ENCODE measurements around the gene PML. TPM values are rescaled to one million over a fixed set of nuclear protein-coding genes. Genes with fewer than 3 reads are reported as not detected.

The PML gene
- total RNA-seq, 1 experiment from 2014 or later, result 47.7 TPM

DNA sequence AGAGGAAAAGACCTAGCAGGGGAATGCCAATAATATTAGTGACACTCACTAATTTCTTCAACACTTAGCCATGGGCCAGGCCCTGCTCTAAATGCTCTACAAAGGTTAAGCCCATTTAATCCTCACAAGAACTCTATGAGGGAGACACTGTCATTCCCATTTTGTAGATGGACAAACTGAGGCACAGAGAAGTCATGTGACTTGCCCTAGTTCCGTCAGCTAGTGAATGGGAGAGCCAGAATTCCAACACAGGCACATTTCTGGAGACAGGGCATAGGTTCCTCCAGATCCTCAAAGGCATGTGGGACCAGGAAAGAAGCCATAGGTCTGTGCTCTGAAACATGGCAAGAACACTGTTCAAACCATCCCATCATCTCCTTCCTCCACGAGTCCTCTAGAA, 36.7 kb upstream of the PML start:
- Mint-ChIP-seq H3K4me3 (no peak overlapping the region), H3K4me1 (no peaks in the 10 kb centered on the region), H3K36me3 (no peaks in the 10 kb centered on the region), H3K27me3 (ENCODE audit: low read depth) (no peaks in the 10 kb centered on the region; the same call in 1 of the 2 replicates), H3K27ac (no peak overlapping the region), H3K9me3 (no peaks in the 10 kb centered on the region)
- ATAC-seq (no peak), DNase-seq (ENCODE audit: low spot score) (no peak)
- TF ChIP-seq TEAD1 (CRISPR knock-in tag; IDR thresholded peaks at IDR 0.05) (no peak), NFYB (CRISPR knock-in tag; conservative IDR thresholded peaks at IDR 0.05; ENCODE audit: low read depth) (no peak), ELF4 (CRISPR knock-in tag; IDR thresholded peaks at IDR 0.05; ENCODE audit: low read depth) (no peak), GTF2I (CRISPR knock-in tag; conservative IDR thresholded peaks at IDR 0.05) (no peak), GABPB1 (CRISPR knock-in tag; IDR thresholded peaks at IDR 0.05) (no peak), SOX15 (CRISPR knock-in tag; IDR thresholded peaks at IDR 0.05) (no peak), GRHL2 (CRISPR knock-in tag; IDR thresholded peaks at IDR 0.05; ENCODE audit: insufficient replicate concordance, severe bottlenecking) (no peak)
- TF ChIP-seq, protein P1, sequence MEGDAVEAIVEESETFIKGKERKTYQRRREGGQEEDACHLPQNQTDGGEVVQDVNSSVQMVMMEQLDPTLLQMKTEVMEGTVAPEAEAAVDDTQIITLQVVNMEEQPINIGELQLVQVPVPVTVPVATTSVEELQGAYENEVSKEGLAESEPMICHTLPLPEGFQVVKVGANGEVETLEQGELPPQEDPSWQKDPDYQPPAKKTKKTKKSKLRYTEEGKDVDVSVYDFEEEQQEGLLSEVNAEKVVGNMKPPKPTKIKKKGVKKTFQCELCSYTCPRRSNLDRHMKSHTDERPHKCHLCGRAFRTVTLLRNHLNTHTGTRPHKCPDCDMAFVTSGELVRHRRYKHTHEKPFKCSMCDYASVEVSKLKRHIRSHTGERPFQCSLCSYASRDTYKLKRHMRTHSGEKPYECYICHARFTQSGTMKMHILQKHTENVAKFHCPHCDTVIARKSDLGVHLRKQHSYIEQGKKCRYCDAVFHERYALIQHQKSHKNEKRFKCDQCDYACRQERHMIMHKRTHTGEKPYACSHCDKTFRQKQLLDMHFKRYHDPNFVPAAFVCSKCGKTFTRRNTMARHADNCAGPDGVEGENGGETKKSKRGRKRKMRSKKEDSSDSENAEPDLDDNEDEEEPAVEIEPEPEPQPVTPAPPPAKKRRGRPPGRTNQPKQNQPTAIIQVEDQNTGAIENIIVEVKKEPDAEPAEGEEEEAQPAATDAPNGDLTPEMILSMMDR (IDR thresholded peaks at IDR 0.05), result no peak
- TF ChIP-seq, protein P2, sequence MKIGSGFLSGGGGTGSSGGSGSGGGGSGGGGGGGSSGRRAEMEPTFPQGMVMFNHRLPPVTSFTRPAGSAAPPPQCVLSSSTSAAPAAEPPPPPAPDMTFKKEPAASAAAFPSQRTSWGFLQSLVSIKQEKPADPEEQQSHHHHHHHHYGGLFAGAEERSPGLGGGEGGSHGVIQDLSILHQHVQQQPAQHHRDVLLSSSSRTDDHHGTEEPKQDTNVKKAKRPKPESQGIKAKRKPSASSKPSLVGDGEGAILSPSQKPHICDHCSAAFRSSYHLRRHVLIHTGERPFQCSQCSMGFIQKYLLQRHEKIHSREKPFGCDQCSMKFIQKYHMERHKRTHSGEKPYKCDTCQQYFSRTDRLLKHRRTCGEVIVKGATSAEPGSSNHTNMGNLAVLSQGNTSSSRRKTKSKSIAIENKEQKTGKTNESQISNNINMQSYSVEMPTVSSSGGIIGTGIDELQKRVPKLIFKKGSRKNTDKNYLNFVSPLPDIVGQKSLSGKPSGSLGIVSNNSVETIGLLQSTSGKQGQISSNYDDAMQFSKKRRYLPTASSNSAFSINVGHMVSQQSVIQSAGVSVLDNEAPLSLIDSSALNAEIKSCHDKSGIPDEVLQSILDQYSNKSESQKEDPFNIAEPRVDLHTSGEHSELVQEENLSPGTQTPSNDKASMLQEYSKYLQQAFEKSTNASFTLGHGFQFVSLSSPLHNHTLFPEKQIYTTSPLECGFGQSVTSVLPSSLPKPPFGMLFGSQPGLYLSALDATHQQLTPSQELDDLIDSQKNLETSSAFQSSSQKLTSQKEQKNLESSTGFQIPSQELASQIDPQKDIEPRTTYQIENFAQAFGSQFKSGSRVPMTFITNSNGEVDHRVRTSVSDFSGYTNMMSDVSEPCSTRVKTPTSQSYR (CRISPR knock-in tag; IDR thresholded peaks at IDR 0.05), result no peak
- ChIA-PET POLR2A (interaction anchor here (0.6 kb wide), 1 partner anchor 325 kb away, joined by 3 read pairs; no protein-coding TSS in a partner anchor), CTCF (interaction anchor here (1.3 to 1.4 kb wide), 2 partner anchors 15 to 30 kb away, joined by 5 to 6 read pairs; no protein-coding TSS in a partner anchor)

DNA sequence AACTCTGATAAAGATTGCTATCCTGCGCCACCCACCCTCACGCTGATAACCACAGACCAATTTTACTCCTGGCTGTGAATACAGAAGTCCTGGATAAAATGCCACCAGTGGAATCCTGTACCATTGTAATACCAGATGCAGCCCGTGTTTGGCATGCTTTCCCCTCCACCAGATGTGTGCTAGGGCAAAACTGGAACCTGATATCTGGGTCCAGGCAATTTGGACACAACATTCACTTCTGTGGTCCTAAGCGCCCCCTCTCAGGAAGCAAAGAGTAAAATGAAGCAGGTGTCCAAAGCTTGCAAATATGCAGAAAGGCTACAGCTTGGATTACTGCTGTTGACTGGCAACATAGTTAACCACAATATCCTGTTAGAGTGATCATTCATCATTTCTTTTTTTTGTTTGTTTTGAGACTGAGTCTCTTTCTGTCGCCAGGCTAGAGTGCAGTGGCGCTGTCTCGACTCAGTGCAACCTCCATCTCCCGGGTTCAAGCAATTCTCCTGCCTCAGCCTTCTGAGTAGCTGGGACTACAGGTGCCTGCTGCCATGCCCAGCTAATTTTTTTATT, 35.4 kb upstream of the PML start:
- H3K4me3 Mint-ChIP-seq, result no peak overlapping the region
- no peaks in the 10 kb centered on the region for H3K9me3 Mint-ChIP-seq
- ATAC-seq (no peak), DNase-seq (ENCODE audit: low spot score) (no peak)
- TF ChIP-seq ATF1 (CRISPR knock-in tag; IDR thresholded peaks at IDR 0.05), result no peak
- H3K4me1 Mint-ChIP-seq, result no peaks in the 10 kb centered on the region
- H3K27me3 Mint-ChIP-seq (ENCODE audit: low read depth), result no peaks in the 10 kb centered on the region; the same call in 1 of the 2 replicates
- H3K27ac Mint-ChIP-seq, result no peak overlapping the region
- ChIA-PET POLR2A (interaction anchor here (0.6 kb wide), 1 partner anchor 13 kb away, joined by 3 read pairs; no protein-coding TSS in a partner anchor), CTCF (interaction anchor here (1.4 to 2.6 kb wide), 2 partner anchors 14 kb away, joined by 5 to 8 read pairs; no protein-coding TSS in a partner anchor)
- no peaks in the 10 kb centered on the region for H3K36me3 Mint-ChIP-seq

DNA sequence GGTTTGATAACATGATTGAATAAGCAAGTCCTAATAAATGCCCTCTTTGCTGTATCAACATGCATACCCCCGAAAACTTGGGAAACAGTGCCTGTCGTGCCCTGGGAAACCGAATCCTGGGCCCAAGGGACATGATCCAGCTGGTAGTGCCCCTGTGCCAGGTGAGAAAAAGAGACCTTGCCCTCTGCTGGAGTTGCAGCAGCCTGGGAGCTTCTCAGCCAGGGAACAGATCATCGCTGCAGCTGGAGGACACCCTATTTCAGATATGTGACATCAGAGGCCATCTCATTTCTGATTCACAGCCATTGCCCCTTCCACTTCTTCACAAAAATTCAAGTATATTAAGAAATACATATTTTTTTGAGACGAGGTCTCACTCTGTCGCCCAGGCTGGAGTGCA, 34.7 kb upstream of the PML start:
- Mint-ChIP-seq H3K27ac (no peak overlapping the region), H3K4me1 (peaks cover under 1% of the 10 kb centered on the region), H3K27me3 (ENCODE audit: low read depth) (no peaks in the 10 kb centered on the region; the same call in 1 of the 2 replicates), H3K9me3 (no peaks in the 10 kb centered on the region), H3K36me3 (no peaks in the 10 kb centered on the region), H3K4me3 (no peak overlapping the region)
- ATAC-seq (no peak), DNase-seq (ENCODE audit: low spot score) (no peak)
- CTCF ChIA-PET, result interaction anchor here (1.3 to 2.7 kb wide), 3 partner anchors 9 to 348 kb away, joined by 4 to 16 read pairs (median 8); no protein-coding TSS in a partner anchor
- TF ChIP-seq, protein P3, sequence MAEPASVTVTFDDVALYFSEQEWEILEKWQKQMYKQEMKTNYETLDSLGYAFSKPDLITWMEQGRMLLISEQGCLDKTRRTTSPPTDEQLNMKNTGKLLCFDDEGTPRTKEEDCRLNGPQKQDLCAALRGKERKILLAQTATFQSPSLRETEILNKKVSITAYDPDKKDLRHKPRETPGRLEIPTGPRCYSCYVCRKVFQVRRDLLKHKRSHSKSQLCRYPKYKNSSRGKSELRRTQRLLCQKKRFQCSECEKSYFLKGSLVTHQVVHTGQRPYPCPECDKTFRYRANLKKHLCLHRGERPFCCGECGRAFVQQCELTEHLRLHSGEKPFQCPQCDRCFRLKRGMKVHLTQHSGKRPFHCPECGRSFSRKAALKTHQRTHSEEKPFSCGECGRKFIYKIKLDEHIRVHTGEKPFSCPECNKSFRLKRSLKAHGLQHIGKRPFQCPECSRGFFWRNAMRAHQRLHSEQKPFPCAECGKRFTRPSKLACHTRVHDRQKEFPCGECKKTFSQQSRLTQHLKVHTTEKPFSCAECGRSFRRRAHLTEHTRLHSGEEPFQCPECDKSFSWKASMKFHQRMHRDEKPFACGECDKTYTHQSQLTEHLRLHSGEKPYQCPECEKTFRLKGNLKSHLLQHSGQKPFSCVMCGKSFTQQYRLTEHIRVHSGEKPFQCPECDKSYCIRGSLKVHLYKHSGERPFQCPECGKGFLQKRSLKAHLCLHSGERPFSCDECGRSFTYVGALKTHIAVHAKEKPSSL (CRISPR knock-in tag; conservative IDR thresholded peaks at IDR 0.05), result no peak
- no peak for TF ChIP-seq HMGA2 (CRISPR knock-in tag; IDR thresholded peaks at IDR 0.05)
- no peak for TF ChIP-seq MXD4 (CRISPR knock-in tag; IDR thresholded peaks at IDR 0.05; ENCODE audit: borderline replicate concordance)
- TF ChIP-seq ZNF138 (CRISPR knock-in tag; conservative IDR thresholded peaks at IDR 0.05), result no peak
- TF ChIP-seq, protein P4, sequence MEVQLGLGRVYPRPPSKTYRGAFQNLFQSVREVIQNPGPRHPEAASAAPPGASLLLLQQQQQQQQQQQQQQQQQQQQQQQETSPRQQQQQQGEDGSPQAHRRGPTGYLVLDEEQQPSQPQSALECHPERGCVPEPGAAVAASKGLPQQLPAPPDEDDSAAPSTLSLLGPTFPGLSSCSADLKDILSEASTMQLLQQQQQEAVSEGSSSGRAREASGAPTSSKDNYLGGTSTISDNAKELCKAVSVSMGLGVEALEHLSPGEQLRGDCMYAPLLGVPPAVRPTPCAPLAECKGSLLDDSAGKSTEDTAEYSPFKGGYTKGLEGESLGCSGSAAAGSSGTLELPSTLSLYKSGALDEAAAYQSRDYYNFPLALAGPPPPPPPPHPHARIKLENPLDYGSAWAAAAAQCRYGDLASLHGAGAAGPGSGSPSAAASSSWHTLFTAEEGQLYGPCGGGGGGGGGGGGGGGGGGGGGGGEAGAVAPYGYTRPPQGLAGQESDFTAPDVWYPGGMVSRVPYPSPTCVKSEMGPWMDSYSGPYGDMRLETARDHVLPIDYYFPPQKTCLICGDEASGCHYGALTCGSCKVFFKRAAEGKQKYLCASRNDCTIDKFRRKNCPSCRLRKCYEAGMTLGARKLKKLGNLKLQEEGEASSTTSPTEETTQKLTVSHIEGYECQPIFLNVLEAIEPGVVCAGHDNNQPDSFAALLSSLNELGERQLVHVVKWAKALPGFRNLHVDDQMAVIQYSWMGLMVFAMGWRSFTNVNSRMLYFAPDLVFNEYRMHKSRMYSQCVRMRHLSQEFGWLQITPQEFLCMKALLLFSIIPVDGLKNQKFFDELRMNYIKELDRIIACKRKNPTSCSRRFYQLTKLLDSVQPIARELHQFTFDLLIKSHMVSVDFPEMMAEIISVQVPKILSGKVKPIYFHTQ (CRISPR knock-in tag; IDR thresholded peaks at IDR 0.05), result no peak
- no peak for TF ChIP-seq SMAD3 (CRISPR knock-in tag; IDR thresholded peaks at IDR 0.05; ENCODE audit: borderline replicate concordance)
- no peak for TF ChIP-seq ZNF317 (CRISPR knock-in tag; IDR thresholded peaks at IDR 0.05; ENCODE audit: borderline replicate concordance, low read depth)
- no peak for TF ChIP-seq TEAD1 (CRISPR knock-in tag; IDR thresholded peaks at IDR 0.05)
- no peak for TF ChIP-seq ZNF232 (CRISPR knock-in tag; IDR thresholded peaks at IDR 0.05)
- TF ChIP-seq NR1H2 (CRISPR knock-in tag; IDR thresholded peaks at IDR 0.05), result no peak
- TF ChIP-seq, protein P5, sequence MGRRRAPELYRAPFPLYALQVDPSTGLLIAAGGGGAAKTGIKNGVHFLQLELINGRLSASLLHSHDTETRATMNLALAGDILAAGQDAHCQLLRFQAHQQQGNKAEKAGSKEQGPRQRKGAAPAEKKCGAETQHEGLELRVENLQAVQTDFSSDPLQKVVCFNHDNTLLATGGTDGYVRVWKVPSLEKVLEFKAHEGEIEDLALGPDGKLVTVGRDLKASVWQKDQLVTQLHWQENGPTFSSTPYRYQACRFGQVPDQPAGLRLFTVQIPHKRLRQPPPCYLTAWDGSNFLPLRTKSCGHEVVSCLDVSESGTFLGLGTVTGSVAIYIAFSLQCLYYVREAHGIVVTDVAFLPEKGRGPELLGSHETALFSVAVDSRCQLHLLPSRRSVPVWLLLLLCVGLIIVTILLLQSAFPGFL (CRISPR knock-in tag; IDR thresholded peaks at IDR 0.05; ENCODE audit: borderline replicate concordance), result no peak
- TF ChIP-seq TP53 (CRISPR knock-in tag; IDR thresholded peaks at IDR 0.05), result no peak
- no peak for TF ChIP-seq NFATC4 (CRISPR knock-in tag; IDR thresholded peaks at IDR 0.05)
- TF ChIP-seq ATF1 (CRISPR knock-in tag; IDR thresholded peaks at IDR 0.05), result no peak
- POLR2A ChIA-PET, result no interaction called here
